Measurements from ENCODE around the gene FRS2.

DNA sequence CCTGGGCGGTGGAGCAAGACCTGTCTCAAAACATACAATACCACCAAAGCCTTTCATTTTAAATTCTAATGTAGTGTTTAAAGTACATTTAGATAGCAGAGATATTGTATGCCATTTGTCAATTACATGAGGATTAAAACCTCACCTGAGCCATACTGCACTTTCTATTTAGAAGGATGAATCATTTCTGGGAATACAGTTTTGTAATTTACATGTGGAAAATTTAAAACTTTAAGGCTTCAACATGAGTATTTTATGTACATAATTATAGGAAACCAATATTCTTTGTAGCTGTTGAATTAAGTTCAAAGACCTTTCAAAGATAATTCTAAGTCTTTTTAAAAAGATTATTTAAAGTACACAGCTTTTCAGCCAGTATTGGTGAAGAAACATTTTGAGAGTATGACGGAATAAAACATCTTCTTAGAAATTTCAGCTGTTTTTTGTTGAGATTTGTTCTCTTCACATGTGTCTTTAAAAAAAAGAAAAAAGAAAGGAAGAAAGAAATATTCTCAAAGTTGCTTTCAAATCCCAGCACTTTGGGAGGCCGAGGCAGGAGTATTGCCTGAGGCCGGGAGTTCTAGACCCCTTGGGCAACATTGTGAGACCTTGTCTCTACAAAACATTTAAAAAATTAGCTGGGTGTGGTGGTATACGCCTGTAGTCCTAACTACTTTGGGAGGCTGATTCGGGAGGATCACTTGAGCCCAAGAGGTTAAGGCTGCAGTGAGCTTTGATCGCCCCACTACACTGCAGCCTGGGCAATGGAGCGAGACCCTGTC lies 80.6 kb downstream of the FRS2 start:
- TF ChIP-seq, protein P1, sequence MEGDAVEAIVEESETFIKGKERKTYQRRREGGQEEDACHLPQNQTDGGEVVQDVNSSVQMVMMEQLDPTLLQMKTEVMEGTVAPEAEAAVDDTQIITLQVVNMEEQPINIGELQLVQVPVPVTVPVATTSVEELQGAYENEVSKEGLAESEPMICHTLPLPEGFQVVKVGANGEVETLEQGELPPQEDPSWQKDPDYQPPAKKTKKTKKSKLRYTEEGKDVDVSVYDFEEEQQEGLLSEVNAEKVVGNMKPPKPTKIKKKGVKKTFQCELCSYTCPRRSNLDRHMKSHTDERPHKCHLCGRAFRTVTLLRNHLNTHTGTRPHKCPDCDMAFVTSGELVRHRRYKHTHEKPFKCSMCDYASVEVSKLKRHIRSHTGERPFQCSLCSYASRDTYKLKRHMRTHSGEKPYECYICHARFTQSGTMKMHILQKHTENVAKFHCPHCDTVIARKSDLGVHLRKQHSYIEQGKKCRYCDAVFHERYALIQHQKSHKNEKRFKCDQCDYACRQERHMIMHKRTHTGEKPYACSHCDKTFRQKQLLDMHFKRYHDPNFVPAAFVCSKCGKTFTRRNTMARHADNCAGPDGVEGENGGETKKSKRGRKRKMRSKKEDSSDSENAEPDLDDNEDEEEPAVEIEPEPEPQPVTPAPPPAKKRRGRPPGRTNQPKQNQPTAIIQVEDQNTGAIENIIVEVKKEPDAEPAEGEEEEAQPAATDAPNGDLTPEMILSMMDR (IDR thresholded peaks at IDR 0.05; ENCODE audit: low read depth, low read length), result no peak
- no peak for TF ChIP-seq EZH2phosphoT487 (IDR thresholded peaks at IDR 0.05; ENCODE audit: low read depth)
